IPS DF 4.7 (cell line): ENCODE measurements around the gene RWDD2A.

ENCODE experiments used
- DNase-seq: peaks from one replicate; pipeline ENCODE4 v3.0.0-alpha.2; 2013; ENCODE audit warnings: low spot score; ENCODE audit errors: extremely low read depth

RWDD2A gene

DNA sequence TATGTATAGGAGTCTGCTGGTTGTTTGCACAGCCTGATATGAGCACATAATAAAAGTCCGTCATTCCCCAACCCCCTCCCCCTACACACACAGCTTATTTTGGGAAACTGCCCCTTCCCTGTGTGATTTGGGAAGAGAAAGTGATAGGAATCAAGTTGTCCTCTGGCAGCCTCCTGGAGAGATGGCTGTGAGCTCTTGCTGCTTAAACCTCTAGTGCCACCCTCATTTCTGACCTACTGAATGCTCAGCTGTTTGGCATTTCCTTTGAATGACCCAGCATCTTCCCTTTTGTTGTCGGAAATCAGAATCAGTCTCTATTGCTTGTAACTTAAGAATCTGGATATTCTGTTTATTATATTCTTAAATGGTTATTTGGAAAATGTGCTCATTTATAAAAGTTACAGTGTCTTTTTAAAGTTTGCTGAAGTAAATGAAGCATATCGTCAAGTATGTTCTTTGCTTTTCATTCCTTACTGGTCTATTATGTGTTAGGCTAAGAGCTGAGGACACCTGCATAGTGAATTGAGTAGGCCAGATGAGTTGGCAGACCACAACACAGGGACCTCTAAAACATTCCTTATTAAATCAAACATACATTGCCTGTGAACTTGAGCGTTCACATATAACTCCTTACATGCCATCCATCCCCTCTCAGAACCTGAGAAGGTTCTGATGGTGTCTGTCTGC lies 5.5 kb downstream of the RWDD2A start:
- no peak for DNase-seq

- DNase-seq = no peak
Measured at GRCh38 chr6:83199173-83199862, 6.2 kb downstream of the RWDD2A start.

DNA sequence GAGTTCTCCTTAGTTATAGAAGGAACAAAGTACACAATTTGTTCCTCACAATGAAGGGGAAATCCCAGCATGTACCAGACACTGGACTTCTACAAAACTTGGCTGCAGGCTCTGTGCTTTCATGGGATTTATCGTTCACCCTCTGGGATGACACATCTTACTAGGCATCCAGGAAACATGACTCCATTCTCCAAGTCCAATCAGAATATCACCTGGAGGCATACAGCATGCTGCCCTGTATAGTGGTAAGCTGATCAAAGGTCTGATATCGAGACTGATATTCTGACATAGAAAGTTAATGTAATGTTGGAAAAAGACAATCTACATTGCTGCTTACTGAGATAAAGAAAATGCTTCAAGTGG lies 6.7 kb downstream of the RWDD2A start:
- no peak for DNase-seq

DNA sequence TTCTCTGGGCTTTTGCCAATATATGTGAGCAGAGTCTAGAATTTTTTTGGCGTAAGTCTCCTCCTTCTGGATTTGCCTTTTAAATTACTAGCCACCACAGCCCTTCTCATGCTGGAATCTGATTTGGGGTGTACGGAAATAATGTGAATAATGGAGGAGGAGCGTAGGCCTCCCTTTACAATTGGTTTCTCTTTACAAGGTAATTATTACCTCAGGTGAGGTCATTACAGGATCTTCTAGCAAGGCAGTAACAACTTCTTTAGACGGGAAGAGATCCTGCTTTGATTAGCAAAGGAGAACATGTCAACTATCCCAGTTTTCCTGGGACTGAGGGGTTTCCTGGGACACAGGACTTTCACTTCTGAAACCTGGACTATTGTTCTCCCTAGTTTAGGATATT lies 8.9 kb downstream of the RWDD2A start:
- no peak for DNase-seq

DNA sequence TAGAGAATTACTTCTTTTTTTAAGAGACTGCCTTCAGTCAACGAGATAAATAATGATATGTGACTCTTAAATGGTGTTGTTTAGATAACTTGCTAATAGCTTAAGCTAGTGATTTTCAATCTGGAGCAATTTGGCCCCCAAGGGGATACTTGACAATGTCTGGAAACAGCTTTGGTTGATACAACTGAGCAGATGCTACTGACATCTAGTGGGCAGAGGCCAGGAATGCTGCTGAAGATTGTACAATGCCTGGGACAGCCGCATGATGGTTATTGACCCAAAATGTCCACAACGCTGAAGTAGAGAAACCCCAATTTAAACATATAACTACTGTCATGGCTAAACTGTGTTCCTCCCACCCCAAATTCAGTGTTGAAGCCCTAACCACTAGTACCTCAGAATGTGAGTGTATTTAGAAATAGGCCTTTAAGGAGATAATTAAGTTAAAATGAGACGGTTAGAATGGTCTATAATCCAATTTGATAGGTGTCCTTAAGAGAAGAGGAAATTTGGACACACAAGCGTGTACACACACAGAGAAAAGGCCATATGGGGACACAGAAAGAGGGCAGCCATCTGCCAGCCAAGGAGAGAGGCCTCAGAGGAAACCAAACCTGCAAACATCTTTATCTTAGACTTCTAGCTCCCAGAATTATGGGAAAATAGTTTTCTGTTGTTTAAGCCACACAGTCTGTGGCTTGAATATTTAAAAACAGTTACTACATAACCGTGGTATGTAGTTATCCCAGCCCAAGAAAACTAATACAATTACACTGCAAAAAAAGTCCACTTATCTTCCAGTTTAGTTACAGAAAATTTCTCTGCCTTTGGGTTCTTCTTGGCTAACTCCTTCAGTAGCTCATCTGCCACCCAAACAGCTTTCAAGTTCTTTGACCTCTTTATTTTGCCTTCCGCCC lies 22.2 kb downstream of the RWDD2A start:
- DNase-seq = no peak

GRCh38 chr6:83216806-83217205 lies 23.6 kb downstream of the RWDD2A start:
- no peak for DNase-seq

- DNase-seq = no peak
Measured at GRCh38 chr6:83218646-83219045, 25.5 kb downstream of the RWDD2A start.

GRCh38 chr6:83220121-83220520 lies 27.0 kb downstream of the RWDD2A start:
- no peak for DNase-seq

- no peak for DNase-seq
Measured at GRCh38 chr6:83221276-83221675, 28.1 kb downstream of the RWDD2A start.

DNA sequence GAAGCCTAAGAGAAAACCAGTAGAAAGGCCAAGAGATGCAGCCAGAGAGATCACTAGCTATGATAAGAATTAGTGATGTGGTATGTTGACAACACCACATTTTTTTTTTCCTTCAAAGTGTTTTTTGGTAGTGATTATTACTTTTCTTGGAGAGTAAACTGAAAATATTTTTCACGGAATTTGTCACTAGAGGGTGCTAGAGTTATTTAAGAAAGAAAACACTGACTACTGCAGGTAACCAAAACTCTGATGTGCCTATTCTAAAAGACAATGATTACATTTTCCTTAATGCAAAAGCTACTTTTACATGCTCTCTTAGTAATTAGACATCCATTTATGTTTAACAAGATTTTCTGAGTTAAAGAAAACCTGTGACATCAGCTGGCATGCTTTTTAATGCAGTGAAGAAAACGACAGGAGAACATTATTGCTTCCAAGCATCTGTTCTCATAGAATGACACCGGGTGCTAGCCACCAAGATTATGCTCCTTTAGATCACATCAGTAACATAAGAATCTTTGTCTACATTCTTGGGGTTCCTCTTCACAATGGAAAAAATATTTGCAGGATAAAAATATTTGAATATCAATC lies 28.8 kb downstream of the RWDD2A start:
- no peak for DNase-seq

DNA sequence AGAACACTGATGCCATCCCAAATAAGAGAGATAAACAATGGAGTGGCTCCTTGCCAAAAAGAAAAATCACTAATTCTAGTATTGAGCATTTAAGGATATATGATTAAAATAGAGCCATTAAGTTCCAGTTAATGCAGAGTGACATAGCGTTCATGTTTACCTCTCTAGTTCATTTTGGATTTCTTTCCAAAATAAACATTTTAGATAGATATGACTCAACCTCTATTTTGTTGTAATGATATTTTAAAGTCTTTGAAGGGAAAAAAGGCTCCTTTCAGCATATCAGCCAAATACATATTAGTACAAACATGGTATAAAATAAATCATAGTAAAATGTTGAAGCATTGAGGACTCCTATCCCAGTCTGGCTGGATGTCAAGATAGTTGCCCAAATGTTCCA lies 33.4 kb downstream of the RWDD2A start:
- no peak for DNase-seq

DNA sequence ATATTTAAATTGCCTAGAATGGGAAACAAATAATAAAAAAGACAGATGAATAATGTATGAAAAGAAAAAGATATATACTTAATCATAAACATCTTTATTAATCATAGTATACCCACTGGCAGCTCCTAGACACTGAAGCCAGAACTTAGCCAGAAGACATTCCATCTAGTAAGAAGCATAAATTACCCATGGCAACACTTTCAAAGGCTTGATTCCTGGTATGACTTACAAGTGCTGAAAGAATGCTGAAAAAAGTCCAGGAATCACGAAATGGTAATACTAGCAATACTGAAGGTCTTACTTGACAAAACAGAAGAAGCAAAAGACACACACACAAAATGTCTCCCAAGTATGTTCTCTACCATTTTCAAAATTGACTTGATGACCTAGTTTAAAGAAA lies 38.0 kb downstream of the RWDD2A start:
- no peak for DNase-seq

GRCh38 chr6:83247471-83247870 lies 54.3 kb downstream of the RWDD2A start:
- no peak for DNase-seq
